ENCODE measurements around the gene RAB7A.

- TF ChIP-seq EZH2phosphoT487 (IDR thresholded peaks at IDR 0.05; ENCODE audit: insufficient read depth, low read depth) (no peak), EZH2 (IDR thresholded peaks at IDR 0.05; ENCODE audit: insufficient read depth, poor library complexity, severe bottlenecking) (no peak)
Measured at GRCh38 chr3:128735287-128735686, 9.3 kb downstream of the RAB7A start.
